Measurements from ENCODE around the gene CFAP77. TPM values are rescaled to one million over a fixed set of nuclear protein-coding genes. Genes with fewer than 3 reads are reported as not detected.

The CFAP77 gene
- total RNA-seq, 4 donors from 2014 or later = not detected

DNA sequence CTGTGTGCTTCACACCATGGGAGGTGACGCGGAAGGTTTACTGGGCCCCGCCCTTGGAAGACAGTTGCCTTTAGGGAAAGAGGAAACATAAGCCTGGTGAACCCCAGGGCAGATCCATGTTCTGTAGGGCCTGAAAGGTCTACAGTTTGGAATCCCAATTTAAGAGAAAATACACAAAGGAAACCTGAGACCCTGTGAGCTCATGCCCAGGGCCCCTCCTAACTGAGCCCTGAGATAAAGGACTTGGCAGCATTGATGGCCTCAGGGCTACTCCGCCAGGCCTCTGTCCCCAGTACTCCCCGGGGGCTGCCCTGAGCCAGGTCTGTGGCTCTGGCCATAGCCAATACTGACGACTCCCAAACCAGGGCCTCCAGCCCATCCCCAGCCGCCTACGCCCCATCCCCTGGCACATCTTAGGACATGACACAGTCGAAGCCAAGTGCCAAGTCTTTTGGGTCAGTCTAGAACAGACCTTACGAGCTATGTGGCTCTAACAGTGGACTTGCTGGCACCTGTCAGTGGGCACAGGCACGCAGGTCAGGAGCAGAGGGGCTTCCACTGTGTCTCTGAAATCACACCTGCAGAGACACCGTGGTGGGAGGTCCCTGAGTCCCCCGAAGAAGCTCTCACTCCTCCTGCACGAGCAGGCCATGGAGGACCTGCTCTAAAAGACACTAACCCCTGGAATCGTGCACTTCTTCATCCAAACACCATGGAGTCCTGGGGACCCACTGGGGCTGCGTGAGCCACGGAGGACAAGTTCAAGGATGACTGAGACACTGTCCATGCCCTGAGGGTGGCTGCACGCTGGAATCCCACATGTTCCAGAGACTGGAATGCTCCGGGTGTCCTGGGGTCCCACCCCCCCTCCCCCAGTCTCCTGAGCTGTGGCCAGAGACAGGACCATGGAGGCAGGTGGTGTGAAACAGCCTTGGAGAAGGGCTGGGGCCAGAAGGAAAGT is 132.1 kb downstream of the CFAP77 start:
- Histone ChIP-seq H3K4me1 (peaks cover 3 to 21% (median 21%) of the 10 kb centered on the region in 4 donors), H3K27ac (replicated peaks in 1 of 4) (no peak overlapping the region), H3K27me3 (peaks cover 0 to 64% (median 6%) of the 10 kb centered on the region in 4 donors), H3K4me3 (no peak overlapping the region), H3K9me3 (no peaks in the 10 kb centered on the region), H3K36me3 (no peaks in the 10 kb centered on the region)
- no peak for TF ChIP-seq POLR2AphosphoS5 (IDR thresholded peaks at IDR 0.05)
- no peak for TF ChIP-seq EP300 (IDR thresholded peaks at IDR 0.05)
- TF ChIP-seq POLR2A (IDR thresholded peaks at IDR 0.05; ENCODE audit: low read depth) = no peak
- no peak for TF ChIP-seq CTCF (IDR thresholded peaks at IDR 0.05)
- intact Hi-C loops (cut with DNase I) = no loop called here
- no peak for DNase-seq (ENCODE audit: extremely low spot score)
- 81% methylated on average over 9 of the region's 19 CpGs for WGBS

DNA sequence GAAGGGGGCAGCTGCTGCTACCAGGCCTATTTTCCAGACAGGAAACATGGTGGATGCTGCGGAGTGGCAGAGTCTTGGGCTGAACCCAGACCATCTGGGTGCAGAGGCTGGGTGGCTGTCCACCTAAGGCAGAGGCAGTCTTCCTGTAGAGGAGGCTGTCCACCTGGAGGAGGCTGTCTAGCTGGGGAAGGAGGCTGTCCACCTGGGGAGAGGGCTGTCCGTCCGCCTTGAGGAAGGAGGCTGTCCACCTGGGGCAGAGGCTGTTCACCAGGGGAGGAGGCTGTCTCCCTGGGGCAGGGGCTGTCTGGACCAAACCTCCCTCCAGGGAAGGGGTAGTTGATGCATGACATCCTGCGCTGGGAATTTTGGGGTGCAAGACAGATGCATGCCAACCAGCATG is 133.2 kb downstream of the CFAP77 start:
- no peak for TF ChIP-seq POLR2A (IDR thresholded peaks at IDR 0.05; ENCODE audit: low read depth)
- TF ChIP-seq POLR2AphosphoS5 (IDR thresholded peaks at IDR 0.05) = no peak
- TF ChIP-seq EP300 (IDR thresholded peaks at IDR 0.05) = no peak
- TF ChIP-seq CTCF (IDR thresholded peaks at IDR 0.05) = no peak
- peaks cover 3 to 21% (median 21%) of the 10 kb centered on the region in 4 donors for H3K4me1 ChIP-seq
- no peak overlapping the region for H3K4me3 ChIP-seq
- intact Hi-C loops (cut with DNase I) = no loop called here
- no peak for DNase-seq (ENCODE audit: extremely low spot score)
- no peaks in the 10 kb centered on the region for H3K36me3 ChIP-seq
- H3K27me3 ChIP-seq = peaks cover 0 to 64% (median 8%) of the 10 kb centered on the region in 4 donors
- H3K27ac ChIP-seq (replicated peaks in 1 of 4) = no peak overlapping the region
- 100% methylated on average over 1 of the region's 4 CpGs for WGBS
- no peaks in the 10 kb centered on the region for H3K9me3 ChIP-seq

DNA sequence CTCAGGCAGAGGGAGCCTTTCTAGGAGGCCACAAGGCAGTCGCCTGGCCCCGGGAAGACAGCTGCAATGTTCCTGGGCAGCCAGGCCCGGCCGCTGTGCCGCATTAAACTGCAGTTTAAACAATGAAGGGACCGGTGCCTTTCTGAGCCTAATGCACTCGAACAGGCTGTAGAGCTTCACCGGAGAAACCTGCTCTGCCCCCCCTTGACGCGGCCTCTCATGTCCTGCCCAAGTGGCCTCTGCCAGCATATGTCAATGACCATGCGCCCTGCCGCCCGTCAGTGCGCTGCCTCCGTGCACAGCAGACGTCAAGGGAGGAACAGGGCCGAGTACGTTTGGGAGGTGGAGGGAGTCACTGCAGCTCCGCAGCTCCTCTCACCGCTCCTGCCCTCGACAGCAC is 133.9 kb downstream of the CFAP77 start:
- no peak for DNase-seq (ENCODE audit: extremely low spot score)
- no peak overlapping the region for H3K27ac ChIP-seq (replicated peaks in 1 of 4)

GRCh38 chr9:132545578-132545977 is 135.6 kb downstream of the CFAP77 start:
- H3K27ac ChIP-seq (replicated peaks in 1 of 4) = no peak overlapping the region
- no peak for DNase-seq (ENCODE audit: extremely low spot score)
- H3K27me3 ChIP-seq = peaks cover 0 to 80% (median 8%) of the 10 kb centered on the region in 4 donors
- intact Hi-C loops (cut with DNase I) = no loop called here
- no peaks in the 10 kb centered on the region for H3K36me3 ChIP-seq
- no peak overlapping the region for H3K4me3 ChIP-seq
- peaks cover 3 to 13% (median 9%) of the 10 kb centered on the region in 4 donors for H3K4me1 ChIP-seq
- H3K9me3 ChIP-seq = no peaks in the 10 kb centered on the region
- 86% methylated on average over 9 of the region's 9 CpGs for WGBS
- TF ChIP-seq POLR2A (IDR thresholded peaks at IDR 0.05; ENCODE audit: low read depth) (no peak), EP300 (IDR thresholded peaks at IDR 0.05) (no peak), POLR2AphosphoS5 (IDR thresholded peaks at IDR 0.05) (no peak), CTCF (IDR thresholded peaks at IDR 0.05) (no peak)

More for the DNA sequence above, 133.9 kb downstream of the CFAP77 start:
- 64% methylated on average over 21 of the region's 21 CpGs for WGBS
- Histone ChIP-seq H3K4me1 (peaks cover 3 to 21% (median 21%) of the 10 kb centered on the region in 4 donors), H3K9me3 (no peaks in the 10 kb centered on the region), H3K27me3 (peaks cover 0 to 71% (median 8%) of the 10 kb centered on the region in 4 donors), H3K4me3 (no peak overlapping the region), H3K36me3 (no peaks in the 10 kb centered on the region)
- TF ChIP-seq POLR2AphosphoS5 (IDR thresholded peaks at IDR 0.05) (no peak), CTCF (IDR thresholded peaks at IDR 0.05) (no peak), POLR2A (IDR thresholded peaks at IDR 0.05; ENCODE audit: low read depth) (no peak), EP300 (IDR thresholded peaks at IDR 0.05) (no peak)
- intact Hi-C loops (cut with DNase I) = no loop called here
